Left ventricle myocardium inferior (tissue), 1 donor: ENCODE measurements around the gene MMEL1. TPM values are rescaled to one million over a fixed set of nuclear protein-coding genes. Genes with fewer than 3 reads are reported as not detected.
A peak's percentile ranks its signal among the peaks of the same experiment; 100 is the strongest.

Experiments
- DNase-seq: peaks from one replicate; pipeline ENCODE4 v3.0.0-alpha.2; 2020
- H3K27ac ChIP-seq: fragments of 200-600 bp; replicated peaks from 2 replicates; pipeline ENCODE4 v1.8.0; 2021
- H3K27me3 ChIP-seq: fragments of 200-600 bp; 2 replicates; pipeline ENCODE4 v1.8.0; 2021; ENCODE audit warnings: low read depth
- H3K36me3 ChIP-seq: fragments of 200-600 bp; 2 replicates; pipeline ENCODE4 v1.8.0; 2021
- H3K4me1 ChIP-seq: fragments of 200-600 bp; 2 replicates; pipeline ENCODE4 v1.8.0; 2021
- H3K4me3 ChIP-seq: fragments of 200-600 bp; 2 replicates; pipeline ENCODE4 v1.8.0; 2021; ENCODE audit warnings: mild to moderate bottlenecking, moderate library complexity
- H3K9me3 ChIP-seq: fragments of 200-600 bp; replicated peaks from 2 replicates; pipeline ENCODE4 v1.8.0; 2021
- CTCF ChIP-seq: fragments of 200-600 bp; IDR thresholded peaks from 2 replicates; pipeline ENCODE4 v1.8.0; 2021; ENCODE audit warnings: antibody characterized with exemption, mild to moderate bottlenecking, borderline replicate concordance
- intact Hi-C: fragments of 100-400 bp; cut with micrococcal nuclease; formaldehyde crosslinking; loops from one replicate; pipeline ENCODE4 v1.11.0; 2022
- total RNA-seq: library from RNA; stranded (reverse); fragmentation: NEBNext Ultra II Directional; extraction: Animal tissue kit (Norgen Biotek cat#: 25700); gene quantifications from one replicate; pipeline ENCODE4 v1.2.1, GENCODE V29; 2021
- donor health status: DM: no; HTN: yes; CAD: no; lungs with severe emphysema.

MMEL1 gene
- total RNA-seq, 1 donor from 2014 or later = 0.82 TPM

- Histone ChIP-seq H3K4me1 (peaks cover 24% of the 10 kb centered on the region), H3K27ac (no peak overlapping the region), H3K4me3 (no peak overlapping the region), H3K9me3 (peaks cover 30% of the 10 kb centered on the region), H3K27me3 (no peaks in the 10 kb centered on the region), H3K36me3 (no peaks in the 10 kb centered on the region)
- no peak for DNase-seq
- no peak for TF ChIP-seq CTCF
- intact Hi-C loops = no loop called here
Measured at GRCh38 chr1:2644171-2644570, 11.4 kb upstream of the MMEL1 start.

DNA sequence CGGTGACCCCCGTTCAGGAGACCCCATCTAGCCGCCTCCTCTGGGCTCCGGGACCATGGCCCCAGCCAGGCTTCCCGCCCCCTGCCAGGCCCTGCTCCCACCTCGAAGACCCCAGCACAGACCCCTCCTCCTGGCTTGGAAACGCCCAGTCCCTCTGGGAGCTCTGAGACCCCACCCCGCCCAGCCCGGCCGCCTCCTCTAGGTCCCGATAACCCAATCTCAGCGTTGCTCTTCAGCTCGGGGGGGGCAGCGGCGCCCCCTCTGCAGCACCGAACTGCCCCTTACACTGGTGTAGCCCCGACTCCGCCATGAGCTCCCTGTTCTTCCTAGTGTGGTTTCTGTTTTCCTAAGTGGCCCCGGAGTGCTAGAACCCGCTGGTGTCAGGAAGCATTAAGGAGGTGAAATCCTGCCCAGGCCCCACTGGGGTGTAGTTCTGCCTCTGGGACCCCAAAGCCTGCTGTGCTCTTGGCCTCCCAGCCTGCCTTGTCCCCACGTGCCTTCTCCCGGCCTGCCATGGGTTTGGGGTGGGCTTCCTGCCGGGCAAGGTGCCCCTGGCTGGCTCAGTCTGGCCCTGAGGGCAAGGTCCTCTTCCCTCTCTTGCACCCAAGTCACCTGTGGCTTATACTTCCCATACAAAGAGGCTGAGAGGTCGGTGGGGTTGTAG lies 10.7 kb upstream of the MMEL1 start:
- H3K27ac ChIP-seq = peak overlapping the region; percentile 91
- no peak for DNase-seq
- intact Hi-C loops = no loop called here

DNA sequence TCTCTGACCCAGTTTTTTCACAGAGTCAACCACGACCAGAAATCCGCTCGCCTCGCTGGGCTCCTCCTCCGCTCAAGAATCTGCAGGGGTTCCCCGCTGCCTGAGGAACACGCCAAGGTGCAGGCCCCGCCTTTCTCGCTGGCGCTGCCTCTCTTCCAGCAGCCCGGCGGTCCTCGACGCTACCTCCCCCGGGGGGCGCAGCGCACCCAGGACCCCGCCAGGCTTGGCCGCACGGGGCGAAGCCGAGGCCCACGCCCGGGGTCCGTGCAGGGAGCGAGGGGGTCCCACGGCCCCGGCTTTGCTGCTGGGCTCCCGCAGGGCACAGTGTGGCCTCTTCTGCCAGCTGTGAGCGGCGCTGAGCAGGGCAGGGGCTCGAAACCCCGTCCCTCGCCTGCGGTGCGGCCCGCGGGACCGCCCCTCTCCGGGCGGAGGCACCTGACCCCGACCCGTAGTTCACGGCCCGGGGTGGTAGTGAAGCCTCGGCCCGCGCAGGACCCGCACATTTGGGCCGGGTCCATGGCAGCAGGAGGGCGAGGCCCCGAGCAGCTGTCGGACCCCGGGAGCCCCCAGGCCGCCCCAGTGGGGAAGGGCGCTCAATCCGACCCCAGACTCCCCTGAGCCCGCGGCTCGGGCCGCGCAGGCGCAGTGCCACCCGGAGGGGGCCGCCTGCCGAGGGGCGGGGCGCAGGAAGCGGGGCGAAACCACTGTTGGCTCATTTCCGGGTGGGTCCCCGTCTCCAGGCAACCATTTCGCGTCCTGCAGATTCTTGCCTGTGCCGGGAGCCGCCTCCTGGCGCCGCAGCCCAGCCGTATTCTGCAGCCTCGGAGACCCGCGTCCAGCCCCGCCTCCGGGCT lies 10.0 kb upstream of the MMEL1 start:
- peak; percentile 92 for DNase-seq
- Histone ChIP-seq H3K4me1 (peaks cover 24% of the 10 kb centered on the region), H3K4me3 (peak overlapping the region; percentile 97), H3K9me3 (peaks cover 20% of the 10 kb centered on the region), H3K27me3 (no peaks in the 10 kb centered on the region), H3K36me3 (no peaks in the 10 kb centered on the region), H3K27ac (peak overlapping the region; percentile 91)
- TF ChIP-seq CTCF = peak; percentile 22
- intact Hi-C loops = no loop called here

More for the DNA sequence above, 10.7 kb upstream of the MMEL1 start:
- Histone ChIP-seq H3K4me1 (peaks cover 24% of the 10 kb centered on the region), H3K9me3 (peaks cover 28% of the 10 kb centered on the region), H3K4me3 (peak overlapping the region; percentile 97), H3K36me3 (no peaks in the 10 kb centered on the region), H3K27me3 (no peaks in the 10 kb centered on the region)
- no peak for TF ChIP-seq CTCF

- peak overlapping the region; percentile 91 for H3K27ac ChIP-seq
- no peak for TF ChIP-seq CTCF
- H3K36me3 ChIP-seq = no peaks in the 10 kb centered on the region
- H3K9me3 ChIP-seq = peaks cover 15% of the 10 kb centered on the region
- H3K4me1 ChIP-seq = peaks cover 24% of the 10 kb centered on the region
- intact Hi-C loops = no loop called here
- no peak for DNase-seq
- no peaks in the 10 kb centered on the region for H3K27me3 ChIP-seq
- peak overlapping the region; percentile 97 for H3K4me3 ChIP-seq
Measured at GRCh38 chr1:2642131-2642559, 9.3 kb upstream of the MMEL1 start.

DNA sequence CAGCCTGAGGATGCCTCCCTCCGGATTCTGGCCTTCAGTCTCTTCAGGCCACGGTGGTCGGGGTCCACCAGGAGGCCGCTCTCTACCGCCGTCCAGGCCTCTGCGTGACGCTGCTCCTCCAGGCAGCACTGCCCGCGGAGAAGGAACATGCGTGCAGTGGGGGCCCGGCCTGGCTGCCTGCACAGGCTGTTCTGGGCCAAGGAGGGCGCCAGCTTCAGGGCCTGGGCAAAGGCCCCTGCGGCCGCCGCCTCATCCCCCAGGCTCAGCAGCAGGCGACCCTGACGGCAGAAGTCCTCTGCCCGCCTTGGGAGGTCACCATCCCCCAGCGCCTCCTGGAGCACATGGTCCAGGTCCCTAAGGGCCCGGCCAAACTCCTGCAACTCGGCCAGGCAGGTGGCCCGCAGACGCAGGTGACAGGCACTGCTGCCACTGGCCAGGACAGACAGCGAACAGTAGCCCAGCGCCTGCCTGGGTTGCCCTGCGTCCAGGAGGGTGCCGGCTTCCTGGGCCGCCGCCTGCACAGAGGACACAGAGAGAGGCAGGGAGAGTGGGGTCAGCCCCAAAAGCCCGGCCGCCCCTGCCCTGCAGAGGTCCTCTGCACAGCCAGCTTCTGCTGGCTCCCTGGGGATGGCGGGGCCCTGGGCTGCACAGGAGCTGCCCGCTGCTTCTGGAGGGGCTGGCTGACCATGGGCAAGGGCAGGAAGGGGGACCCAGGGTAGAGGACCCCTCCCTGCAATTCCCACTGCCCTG lies 8.7 kb upstream of the MMEL1 start:
- intact Hi-C loops = no loop called here
- no peak for TF ChIP-seq CTCF
- no peak for DNase-seq

More for the DNA sequence above, 8.7 kb upstream of the MMEL1 start:
- Histone ChIP-seq H3K4me1 (peaks cover 24% of the 10 kb centered on the region), H3K9me3 (peaks cover 15% of the 10 kb centered on the region), H3K27ac (no peak overlapping the region), H3K4me3 (peak overlapping the region; percentile 97), H3K27me3 (no peaks in the 10 kb centered on the region), H3K36me3 (no peaks in the 10 kb centered on the region)
